Activated CD4-positive, alpha-beta T cell treated with anti-CD3 and anti-CD28 coated beads, Interleukin-2, amount 50 U/mL, for 48 hours (primary cell): ENCODE data around the gene WDSUB1.

ENCODE experiments used
- DNase-seq, 2 experiments: peaks; one replicate each; pipeline ENCODE4 v3.0.0-alpha.2; 2020

The WDSUB1 gene

DNA sequence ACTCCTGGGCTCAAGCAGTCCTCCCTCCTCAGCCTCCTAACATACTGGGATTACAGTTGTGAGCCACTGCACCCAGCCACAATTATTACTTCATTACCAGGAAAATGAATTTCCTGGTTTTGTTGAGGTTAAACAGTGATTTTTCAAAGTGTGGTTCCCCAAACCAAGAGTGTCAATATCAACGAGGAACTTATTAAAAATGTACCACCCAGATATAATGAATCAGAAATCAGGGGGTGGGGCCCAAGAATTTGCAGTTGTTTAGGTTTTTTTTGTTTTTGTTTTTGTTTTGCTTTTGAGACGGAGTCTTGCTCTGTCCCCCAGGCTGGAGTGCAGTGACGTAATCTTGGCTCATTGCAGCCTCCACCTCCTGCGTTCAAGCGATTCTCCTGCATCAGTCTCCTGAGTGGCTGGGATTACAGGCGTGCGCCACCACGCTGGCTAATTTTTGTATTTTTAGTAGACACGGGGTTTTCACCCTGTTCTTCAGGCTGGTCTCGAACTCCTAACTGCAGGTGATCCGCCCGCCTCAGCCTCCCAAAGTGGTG lies 94.1 kb downstream of the WDSUB1 start:
- no peak for DNase-seq

DNA sequence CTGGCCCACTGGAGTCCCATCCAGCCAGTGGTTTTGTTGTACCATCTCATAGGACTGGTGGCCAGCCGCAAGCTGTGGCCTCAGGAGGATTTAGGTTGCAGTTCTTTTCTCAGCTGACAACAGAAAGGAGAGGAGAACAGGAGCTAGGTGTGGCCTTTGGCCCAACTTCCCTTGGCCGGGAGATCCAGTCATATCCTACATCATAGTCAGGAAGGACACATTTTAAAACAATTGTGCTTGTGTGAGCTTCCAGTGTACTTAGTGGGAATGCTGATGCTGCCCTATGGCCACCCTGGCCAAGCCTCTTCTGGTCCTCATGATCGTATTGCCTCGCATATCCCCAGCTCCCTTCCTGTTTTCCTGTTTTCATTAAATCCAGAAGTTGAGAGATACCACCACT lies 98.1 kb downstream of the WDSUB1 start:
- DNase-seq: no peak

DNA sequence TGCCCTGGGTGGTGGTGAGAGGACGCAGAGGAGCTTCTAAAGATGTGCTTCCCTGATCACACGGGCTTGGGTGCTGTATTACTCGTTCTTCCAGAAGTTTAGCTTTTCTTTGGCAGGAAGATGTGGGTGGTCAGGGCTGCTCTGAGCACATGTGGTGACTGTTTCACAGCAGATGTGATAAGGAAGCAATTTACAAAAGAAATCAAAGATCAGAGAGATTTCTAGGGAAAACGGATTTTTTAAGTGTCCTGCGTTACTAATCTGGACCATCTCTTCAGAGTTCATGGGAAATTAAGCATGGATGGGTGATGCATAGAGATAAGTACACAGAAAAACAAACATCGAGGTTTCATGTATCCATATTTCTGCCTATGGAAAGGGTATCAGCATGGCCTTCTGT lies 99.4 kb downstream of the WDSUB1 start:
- DNase-seq: no peak

- no peak for DNase-seq
Measured at GRCh38 chr2:159186462-159186861, 100.0 kb downstream of the WDSUB1 start.
